Gastrocnemius medialis (tissue), 4 donors: ENCODE data around the gene CEP112.

Experiments used
- CTCF ChIP-seq, 5 experiments: fragments of 450-650 bp in 3 of 5; fragments of 200-600 bp in 2 of 5; sonication (generic) in 2 of 5; IDR thresholded peaks in 4 of 5; conservative IDR thresholded peaks in 1 of 5; 1 replicate in 4 of 5; 2 replicates in 1 of 5; pipeline ENCODE4 v1.5.1; 2016 to 2019; ENCODE audit warnings: antibody characterized with exemption in 5 of 5, mild to moderate bottlenecking in 3 of 5, moderate library complexity in 3 of 5
- POLR2A ChIP-seq, 2 donors: fragments of 450-650 bp; IDR thresholded peaks; one replicate each; pipeline ENCODE4 v1.6.1; 2017; ENCODE audit warnings: antibody characterized with exemption in 2 of 2, mild to moderate bottlenecking in 2 of 2, moderate library complexity in 2 of 2

- TF ChIP-seq POLR2A (IDR thresholded peaks at IDR 0.05) (no peak), CTCF (IDR thresholded peaks at IDR 0.05 in 4 of 5, conservative IDR thresholded peaks at IDR 0.05 in 1 of 5) (no peak)
Measured at GRCh38 chr17:66038125-66038524, 153.8 kb downstream of the CEP112 start.
